H1 (cell line): Measurements from ENCODE around the gene TAF6. TPM values are rescaled to one million over a fixed set of nuclear protein-coding genes. Genes with fewer than 3 reads are reported as not detected.

Experiments used
- ASH2L ChIP-seq: fragments of 200-600, 300-600 bp; sonication (generic); IDR thresholded peaks from one replicate; pipeline ENCODE4 v1.7.1; 2017; ENCODE audit warnings: low read length
- BCL11A ChIP-seq, 2 experiments: IDR thresholded peaks; one replicate each; pipeline ENCODE4 v1.6.1; 2011; ENCODE audit warnings: low read depth in 2 of 2, low read length in 2 of 2, mild to moderate bottlenecking in 2 of 2
- CTBP2 ChIP-seq: IDR thresholded peaks from 2 replicates; pipeline ENCODE4 v1.7.0; 2011; ENCODE audit warnings: borderline replicate concordance, mild to moderate bottlenecking, moderate library complexity, mixed read lengths, low read length; ENCODE audit not compliant: insufficient read depth, insufficient read length
- EZH2 ChIP-seq: fragments of 200-600 bp; sonication (generic); IDR thresholded peaks from 2 replicates; pipeline ENCODE4 v1.7.1; 2012; ENCODE audit warnings: low read depth, mild to moderate bottlenecking, moderate library complexity, low read length, inconsistent platforms; ENCODE audit not compliant: severe bottlenecking
- FOSL1 ChIP-seq: IDR thresholded peaks from 2 replicates; pipeline ENCODE4 v1.6.1; 2011; ENCODE audit warnings: mild to moderate bottlenecking, low read depth, low read length, moderate library complexity; ENCODE audit not compliant: insufficient read depth
- GTF2F1 ChIP-seq: IDR thresholded peaks from 2 replicates; pipeline ENCODE4 v1.6.1; 2012; ENCODE audit warnings: low read depth, low read length, improper control_type of control experiment, borderline replicate concordance
- HDAC2 ChIP-seq, 2 experiments: fragments of 300-600 bp in 1 of 2; sonication (generic) in 1 of 2; IDR thresholded peaks; 2 replicates each; pipeline ENCODE4 v1.6.1; 2011 to 2012; ENCODE audit warnings: low read depth in 2 of 2, low read length in 2 of 2, mild to moderate bottlenecking in 2 of 2, moderate library complexity in 2 of 2, borderline replicate concordance in 1 of 2, inconsistent platforms in 1 of 2
- JUND ChIP-seq: IDR thresholded peaks from 2 replicates; pipeline ENCODE4 v1.6.1; 2011; ENCODE audit warnings: mild to moderate bottlenecking, improper control_type of control experiment, low read length
- MAFK ChIP-seq: IDR thresholded peaks from 2 replicates; pipeline ENCODE4 v1.6.1; 2012; ENCODE audit warnings: low read depth, mild to moderate bottlenecking, improper control_type of control experiment, low read length
- NANOG ChIP-seq: IDR thresholded peaks from 2 replicates; pipeline ENCODE4 v1.6.1; 2011; ENCODE audit warnings: low read length, low read depth, mild to moderate bottlenecking, inconsistent platforms; ENCODE audit not compliant: insufficient read depth, poor library complexity, severe bottlenecking
- POLR2A ChIP-seq, 2 experiments: IDR thresholded peaks; 1 replicate in 1 of 2; 2 replicates in 1 of 2; pipeline ENCODE4 v1.6.1; 2011; ENCODE audit warnings: low read depth in 2 of 2, low read length in 2 of 2, mild to moderate bottlenecking in 2 of 2; ENCODE audit errors: control extremely low read depth in 1 of 2
- RAD21 ChIP-seq, 2 experiments: IDR thresholded peaks in 1 of 2; conservative IDR thresholded peaks in 1 of 2; 2 replicates each; pipeline ENCODE4 v1.6.1; 2011; ENCODE audit warnings: low read depth in 2 of 2, low read length in 2 of 2, improper control_type of control experiment in 1 of 2, inconsistent platforms in 1 of 2, mild to moderate bottlenecking in 1 of 2, moderate library complexity in 1 of 2
- RXRA ChIP-seq: IDR thresholded peaks from 2 replicates; pipeline ENCODE4 v1.6.1; 2011; ENCODE audit warnings: low read depth, mild to moderate bottlenecking, low read length, moderate library complexity; ENCODE audit not compliant: insufficient read depth
- SAP30 ChIP-seq: fragments of 300-600 bp; sonication (generic); IDR thresholded peaks from 2 replicates; pipeline ENCODE4 v1.7.1; 2012; ENCODE audit warnings: low read length, moderate library complexity, mild to moderate bottlenecking, inconsistent platforms; ENCODE audit not compliant: insufficient read depth, insufficient replicate concordance
- SIN3A ChIP-seq, 2 experiments: IDR thresholded peaks in 1 of 2; conservative IDR thresholded peaks in 1 of 2; 2 replicates each; pipeline ENCODE4 v1.6.1; 2011 to 2012; ENCODE audit warnings: low read length in 2 of 2, improper control_type of control experiment in 1 of 2, low read depth in 1 of 2, mild to moderate bottlenecking in 1 of 2
- SIRT6 ChIP-seq: IDR thresholded peaks from one replicate; pipeline ENCODE4 v1.7.1; 2012; ENCODE audit warnings: low read length, inconsistent platforms
- SP1 ChIP-seq: IDR thresholded peaks from 2 replicates; pipeline ENCODE4 v1.6.1; 2011; ENCODE audit warnings: low read depth, low read length
- SRF ChIP-seq: IDR thresholded peaks from 2 replicates; pipeline ENCODE4 v1.6.1; 2011; ENCODE audit warnings: mild to moderate bottlenecking, low read depth, low read length, moderate library complexity
- TAF7 ChIP-seq: optimal IDR thresholded peaks from 2 replicates; pipeline ENCODE3; 2011; ENCODE audit warnings: low read depth, mild to moderate bottlenecking, inconsistent platforms, low read length, moderate library complexity, borderline replicate concordance
- TEAD4 ChIP-seq: IDR thresholded peaks from 2 replicates; pipeline ENCODE4 v1.6.1; 2012; ENCODE audit warnings: low read depth, low read length, inconsistent platforms, mixed read lengths
- YY1 ChIP-seq: IDR thresholded peaks from 2 replicates; pipeline ENCODE4 v1.6.1; 2011; ENCODE audit warnings: low read depth, mild to moderate bottlenecking, low read length
- polyA plus RNA-seq, 7 experiments: library from polyadenylated mRNA; depleted of rRNA in 3 of 7; stranded (reverse) in 5 of 7; unstranded in 2 of 7; fragments of >200 nt in 5 of 7; fragments of 200-250 nt in 2 of 7; gene quantifications; 1 replicate in 5 of 7; 2 replicates in 1 of 7; 4 replicates in 1 of 7; pipeline versions ENCODE4 v1.2.1 to v1.2.3, GENCODE V29; 2011 to 2013; ENCODE audit warnings: missing spikeins in 2 of 7, mixed read lengths in 2 of 7
- total RNA-seq: library from RNA; stranded (reverse); fragmentation: NEBNext Ultra II Directional; extraction: Animal tissue kit (Norgen Biotek cat#: 25700); gene quantifications from 2 replicates; pipeline ENCODE4 v1.2.1, GENCODE V29; 2021
- TF ChIP-seq, protein P1 (sequence below): IDR thresholded peaks from 2 replicates; pipeline ENCODE4 v1.6.1; 2011; ENCODE audit warnings: low read length, improper control_type of control experiment

TAF6 gene
- total and polyA plus RNA-seq, 2 of the 8 experiments (the other 6 are each of a cell fraction or from before 2014, with no cell fraction given): 66.7 to 101 TPM

DNA sequence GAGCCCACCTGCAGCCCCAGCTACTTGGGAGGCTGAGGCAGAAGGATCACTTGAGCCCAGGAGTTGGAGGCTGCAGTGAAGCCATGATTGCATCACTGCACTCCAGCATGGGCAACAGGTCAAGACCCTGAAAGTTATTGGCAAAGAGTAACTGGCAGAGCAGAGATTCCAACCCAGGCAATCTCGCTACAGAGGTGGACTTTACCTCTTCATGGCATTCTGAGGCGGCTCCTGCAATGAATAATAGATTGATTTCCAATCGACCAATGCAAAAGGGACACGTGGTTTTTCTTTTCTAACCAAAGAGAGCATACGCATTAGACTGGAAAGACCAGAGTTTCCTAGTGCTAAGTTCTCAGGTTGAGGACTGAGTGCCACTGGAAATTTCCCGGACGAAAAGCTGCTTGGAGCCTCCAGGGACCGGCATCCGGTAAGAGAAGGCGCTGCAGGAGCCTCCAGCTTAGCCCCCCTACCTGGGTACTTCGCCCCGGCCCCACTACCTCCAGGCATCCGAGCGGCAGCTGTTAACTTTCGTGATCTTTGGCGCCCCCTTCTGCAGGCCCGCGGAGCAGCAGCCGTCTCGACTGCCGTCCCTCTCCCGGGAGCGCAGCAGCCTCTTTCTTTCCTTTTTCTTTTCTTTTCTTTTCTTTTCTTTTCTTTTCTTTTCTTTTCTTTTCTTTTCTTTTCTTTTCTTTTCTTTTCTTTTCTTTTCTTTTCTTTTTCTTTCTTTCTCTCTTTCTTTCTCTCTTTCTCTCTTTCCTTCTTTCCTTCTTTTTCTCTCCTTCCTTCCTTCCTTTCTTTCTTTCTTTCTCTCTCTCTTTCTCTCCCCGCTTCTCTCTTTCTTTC, 11.7 kb upstream of the TAF6 start (continued):
- TF ChIP-seq SP1 (0 out of 2 replicates have a peak, but pooled peaks have one; percentile 14), SIN3A (conservative IDR thresholded peaks at IDR 0.05 in 1 of 2, IDR thresholded peaks at IDR 0.05 in 1 of 2; ENCODE audit: low read depth in 1 of 2, low read length in 2 of 2) (0 out of 4 replicates have a peak, but pooled peaks of 1 of the 2 experiments have one; percentile 31), SRF (no peak), MAFK (no peak), SIRT6 (no peak), BCL11A (IDR thresholded peaks at IDR 0.05; ENCODE audit: low read depth in 2 of 2, low read length in 2 of 2) (no peak), EZH2 (no peak), SAP30 (no peak), TAF7 (peak; percentile 26), NANOG (no peak), YY1 (no peak), GTF2F1 (no peak), RAD21 (IDR thresholded peaks at IDR 0.05 in 1 of 2, conservative IDR thresholded peaks at IDR 0.05 in 1 of 2; ENCODE audit: low read depth in 2 of 2, low read length in 2 of 2) (peak; percentile 71 to 76), JUND (no peak), FOSL1 (no peak), ASH2L (peak; percentile 25), HDAC2 (IDR thresholded peaks at IDR 0.05; ENCODE audit: borderline replicate concordance in 1 of 2, low read depth in 2 of 2, low read length in 2 of 2) (no peak), CTBP2 (no peak), RXRA (no peak), TEAD4 (no peak), POLR2A (IDR thresholded peaks at IDR 0.05; ENCODE audit: control extremely low read depth in 1 of 2, low read depth in 2 of 2, low read length in 2 of 2) (0 out of 3 replicates have a peak, but pooled peaks of 1 of the 2 experiments have one; percentile 20)
- TF ChIP-seq, protein P1, sequence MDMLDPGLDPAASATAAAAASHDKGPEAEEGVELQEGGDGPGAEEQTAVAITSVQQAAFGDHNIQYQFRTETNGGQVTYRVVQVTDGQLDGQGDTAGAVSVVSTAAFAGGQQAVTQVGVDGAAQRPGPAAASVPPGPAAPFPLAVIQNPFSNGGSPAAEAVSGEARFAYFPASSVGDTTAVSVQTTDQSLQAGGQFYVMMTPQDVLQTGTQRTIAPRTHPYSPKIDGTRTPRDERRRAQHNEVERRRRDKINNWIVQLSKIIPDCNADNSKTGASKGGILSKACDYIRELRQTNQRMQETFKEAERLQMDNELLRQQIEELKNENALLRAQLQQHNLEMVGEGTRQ: no peak
